CD4-positive, alpha-beta T cell treated with Interleukin-2 at 100 ng/mL for 4 hours (primary cell): ENCODE measurements around the gene FTO.

Experiments used
- DNase-seq: peaks from one replicate; pipeline ENCODE4 v3.0.0-alpha.2; 2020; ENCODE audit warnings: low spot score

FTO gene

GRCh38 chr16:54094641-54095040 is 390.7 kb downstream of the FTO start:
- DNase-seq: no peak

GRCh38 chr16:54096607-54097006 is 392.7 kb downstream of the FTO start:
- no peak for DNase-seq

- no peak for DNase-seq
Measured at GRCh38 chr16:54097774-54098173, 393.8 kb downstream of the FTO start.

- no peak for DNase-seq
Measured at GRCh38 chr16:54098247-54098646, 394.3 kb downstream of the FTO start.

GRCh38 chr16:54099627-54100026 is 395.7 kb downstream of the FTO start:
- DNase-seq: no peak

- DNase-seq: no peak
Measured at GRCh38 chr16:54102888-54103866, 399.2 kb downstream of the FTO start.

- DNase-seq: no peak
Measured at GRCh38 chr16:54106057-54106456, 402.1 kb downstream of the FTO start.

- no peak for DNase-seq
Measured at GRCh38 chr16:54107583-54108202, 403.7 kb downstream of the FTO start.

GRCh38 chr16:54110016-54110981 is 406.3 kb downstream of the FTO start:
- DNase-seq: no peak

GRCh38 chr16:54112451-54113206 is 408.7 kb downstream of the FTO start:
- DNase-seq: no peak

GRCh38 chr16:54115558-54115957 is 411.6 kb downstream of the FTO start:
- no peak for DNase-seq

GRCh38 chr16:54116124-54116655 is 412.2 kb downstream of the FTO start:
- no peak for DNase-seq

- no peak for DNase-seq
Measured at GRCh38 chr16:54118846-54119245, 414.9 kb downstream of the FTO start.

GRCh38 chr16:54120846-54121480 is 417.0 kb downstream of the FTO start:
- DNase-seq: no peak

- no peak for DNase-seq
Measured at GRCh38 chr16:54121539-54122295, 417.8 kb downstream of the FTO start.

- DNase-seq: no peak
Measured at GRCh38 chr16:54123766-54124165, 419.8 kb downstream of the FTO start.

- DNase-seq: no peak
Measured at GRCh38 chr16:54125751-54126655, 422.0 kb downstream of the FTO start.

- no peak for DNase-seq
Measured at GRCh38 chr16:54126907-54127306, 423.0 kb downstream of the FTO start.
